GM20000 (cell line): ENCODE results near the gene SLC44A5.
A peak's percentile ranks its signal among the peaks of the same experiment; 100 is the strongest.
"Not testable (repeated sequence)": the region's sequence is repeated elsewhere in the genome, so short reads cannot be mapped to it uniquely, and the experiment has no call there.

Source experiments
- DNase-seq: peaks from one replicate; pipeline ENCODE4 v3.0.0; 2012; ENCODE audit warnings: low spot score
- CTCF ChIP-seq: IDR thresholded peaks from 2 replicates; pipeline ENCODE4 v1.5.1; 2012; ENCODE audit warnings: mild to moderate bottlenecking, control low read depth; ENCODE audit errors: extremely low read depth, missing control alignments

The SLC44A5 gene

DNA sequence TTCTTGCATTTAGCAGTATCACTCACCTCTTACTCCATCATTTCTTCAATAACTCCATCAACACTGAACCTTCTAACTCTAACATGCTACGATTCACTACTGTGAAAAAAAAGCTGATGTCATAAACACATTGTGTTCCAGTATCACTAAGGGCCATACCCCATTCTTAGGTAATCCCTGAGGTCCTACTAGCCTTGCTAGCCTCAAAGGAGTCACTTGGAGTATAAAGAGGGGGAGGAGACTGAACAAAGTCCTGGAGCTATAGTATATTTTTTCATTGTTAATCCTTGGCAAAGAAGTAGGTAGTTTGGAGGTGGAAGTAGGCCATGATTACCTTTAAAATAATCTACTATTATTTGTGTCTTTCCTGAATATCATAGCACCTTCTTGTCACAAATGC is at the start of gene SLC44A5:
Gene SLC44A5, minus strand, starts transcription at position 101 of the 400 bp plus-strand sequence. CDS start 69,667 bp downstream, outside the sequence.
- DNase-seq, result no peak
- no peak for TF ChIP-seq CTCF

DNA sequence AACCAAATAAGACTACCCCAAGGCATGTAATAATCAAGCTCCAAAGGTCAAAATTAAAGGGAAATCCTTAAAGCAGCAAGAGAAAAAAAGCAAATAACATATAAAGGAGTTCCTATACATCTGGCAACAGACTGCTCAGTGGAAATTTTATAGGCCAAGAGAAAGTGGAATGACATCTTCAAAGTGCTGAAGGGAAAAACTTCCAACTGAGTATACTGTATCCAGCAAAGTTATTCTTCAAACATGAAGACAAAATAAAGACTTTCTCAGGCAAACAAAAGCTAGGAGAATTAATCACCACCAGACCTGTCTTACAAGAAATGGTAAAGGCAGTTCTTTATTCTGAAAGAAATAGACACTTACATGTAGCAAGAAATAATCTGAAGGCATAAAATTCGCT is 45.0 kb upstream of the SLC44A5 start:
- no peak for DNase-seq
- TF ChIP-seq CTCF, result no peak

DNA sequence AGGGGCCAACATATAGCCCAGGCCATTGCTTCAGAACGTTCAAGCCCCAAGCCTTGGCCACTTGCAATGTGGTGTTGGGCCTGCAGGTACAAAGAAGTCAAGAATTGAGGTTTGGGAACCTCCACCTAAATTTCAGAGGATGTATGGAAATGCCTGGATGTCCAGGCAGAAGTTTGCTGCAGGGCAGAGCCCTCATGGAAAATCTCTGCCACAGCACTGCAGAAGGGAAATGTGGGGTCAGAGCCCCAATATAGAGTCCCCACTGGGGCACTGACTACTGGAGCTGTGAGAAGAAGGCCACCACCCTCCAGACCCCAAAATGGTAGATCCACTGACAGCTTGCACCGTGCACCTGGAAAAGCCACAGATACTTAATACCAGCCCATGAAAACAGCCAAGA is 36.3 kb upstream of the SLC44A5 start:
- DNase-seq, result not testable (repeated sequence)

DNA sequence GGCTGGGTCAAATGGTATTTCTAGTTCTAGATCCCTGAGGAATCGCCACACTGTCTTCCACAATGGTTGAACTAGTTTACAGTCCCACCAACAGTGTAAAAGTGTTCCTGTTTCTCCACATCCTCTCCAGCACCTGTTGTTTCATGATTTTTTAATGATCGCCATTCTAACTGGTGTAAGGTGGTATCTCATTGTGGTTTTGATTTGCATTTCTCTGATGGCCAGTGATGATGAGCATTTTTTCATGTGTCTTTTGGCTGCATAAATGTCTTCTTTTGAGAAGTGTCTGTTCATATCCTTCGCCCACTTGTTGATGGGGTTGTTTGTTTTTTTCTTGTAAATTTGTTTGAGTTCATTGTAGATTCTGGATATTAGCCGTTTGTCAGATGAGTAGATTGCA is 34.2 kb upstream of the SLC44A5 start:
- DNase-seq, result not testable (repeated sequence)

DNA sequence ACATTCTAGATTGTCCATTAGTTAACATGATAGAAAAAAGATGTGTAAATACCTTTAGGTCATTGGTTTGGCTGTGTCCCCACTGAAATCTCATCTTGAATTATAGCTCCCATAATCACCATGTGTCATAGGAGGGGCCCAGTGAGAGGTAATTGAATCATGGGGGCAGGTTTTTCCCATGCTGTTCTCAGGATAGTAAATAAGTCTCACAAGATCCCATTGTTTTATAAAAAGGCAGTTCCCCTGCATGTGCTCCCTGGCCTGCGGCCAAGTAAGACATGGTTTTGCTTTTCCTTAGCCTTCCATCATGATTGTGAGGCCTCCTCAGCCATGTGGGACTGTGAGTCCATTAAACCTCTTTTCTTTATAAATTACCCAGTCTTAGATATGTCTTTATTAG is 32.5 kb upstream of the SLC44A5 start:
- no peak for DNase-seq
- no peak for TF ChIP-seq CTCF

GRCh38 chr1:75641325-75641724 is 30.4 kb upstream of the SLC44A5 start:
- DNase-seq, result no peak
- no peak for TF ChIP-seq CTCF

- TF ChIP-seq CTCF, result no peak
- DNase-seq, result no peak
These were observed 29.2 kb upstream of the SLC44A5 start for GRCh38 chr1:75640137-75640536.

DNA sequence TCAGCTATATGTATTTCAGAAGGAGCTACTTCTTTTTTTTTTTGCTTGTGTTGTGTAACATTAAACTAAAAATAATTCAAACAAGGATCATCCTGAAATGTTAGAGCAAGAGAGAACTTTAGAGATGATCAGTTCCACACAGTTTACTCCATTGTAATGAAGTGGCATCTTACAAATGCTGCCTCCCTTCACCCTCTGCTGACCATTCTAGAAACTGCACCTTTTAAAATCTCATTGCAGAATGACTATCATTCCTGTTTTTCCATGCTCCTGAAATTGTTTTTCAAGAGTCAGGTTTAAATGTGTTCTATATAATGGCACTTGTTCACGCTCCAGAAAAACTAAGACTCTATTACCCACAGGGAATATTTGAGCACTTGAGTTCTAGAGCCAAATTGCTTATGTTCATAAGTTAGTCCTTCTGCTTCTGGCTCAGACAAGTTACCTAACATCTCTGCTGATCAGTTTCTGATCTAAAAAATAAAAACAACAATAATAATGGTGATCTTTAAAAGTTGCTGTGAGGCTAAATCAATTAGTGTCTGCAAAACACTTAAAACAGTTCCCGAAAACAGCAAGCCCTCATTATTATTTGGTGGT is 21.5 kb upstream of the SLC44A5 start:
- peak; percentile 47 for DNase-seq
- peak; percentile 26 for TF ChIP-seq CTCF
